ENCODE results near the gene NUDT14. TPM values are rescaled to one million over a fixed set of nuclear protein-coding genes. Genes with fewer than 3 reads are reported as not detected.

NUDT14 gene
- 10 to 100 TPM in 3 of 4 donors, 1 to 10 TPM in 1; 9.7 to 17.6 (median 15.4) TPM for total RNA-seq

DNA sequence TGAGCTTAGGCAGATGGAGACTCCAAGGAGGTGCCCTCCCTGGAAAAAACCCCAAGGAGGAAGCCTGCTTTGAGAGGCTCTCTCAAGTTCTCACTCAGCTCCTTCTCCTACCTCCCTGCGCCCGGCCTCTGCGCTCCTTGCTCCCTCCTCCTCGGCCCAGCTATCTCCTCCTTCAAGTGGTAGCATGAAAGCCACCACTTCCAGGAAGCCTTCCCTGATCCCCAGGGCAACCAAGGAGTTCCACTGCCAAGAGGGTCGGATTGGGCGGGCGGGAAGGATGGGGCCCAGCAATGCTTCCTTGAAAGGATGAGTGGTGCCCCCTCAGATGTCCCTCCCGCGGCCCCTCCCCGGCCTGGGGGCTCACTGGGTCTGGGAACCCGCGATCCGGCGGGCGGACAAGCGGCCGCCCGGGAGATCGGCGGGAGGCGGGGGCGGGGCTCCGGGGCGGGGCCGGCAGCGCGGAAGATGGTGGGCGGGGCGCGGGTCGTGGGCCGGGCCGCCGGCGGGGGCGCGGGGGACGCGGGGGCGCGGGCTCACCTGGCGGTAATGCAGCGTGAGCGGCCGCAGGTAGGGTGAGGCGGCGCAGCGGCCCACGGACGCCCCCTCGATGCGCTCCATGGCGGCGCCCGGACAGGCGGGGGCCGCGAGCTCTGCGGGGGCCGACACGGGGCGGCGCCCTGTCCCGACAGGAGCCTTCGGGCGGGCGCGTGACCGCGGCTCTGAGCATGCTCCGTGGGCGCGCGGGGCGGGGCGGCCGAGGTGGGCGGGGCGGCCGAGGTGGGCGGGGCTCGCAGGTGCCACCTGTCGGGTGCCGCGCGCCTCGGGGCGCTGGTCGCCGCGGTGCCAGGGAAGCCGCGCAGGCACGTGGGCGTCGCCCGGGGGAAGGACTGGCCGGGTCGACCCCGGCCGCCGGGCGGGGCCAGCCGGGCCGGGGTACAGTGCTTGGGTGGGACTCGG, at the start of gene NUDT14:
TSS of gene NUDT14 (minus strand) at position 721 of the 957 bp plus-strand sequence. CDS start at position 618, 103 bp downstream.
- intact Hi-C loops (cut with DNase I): no loop called here
- Histone ChIP-seq H3K9me3 (no peaks in the 10 kb centered on the region), H3K4me3 (peak within 1 kb of the TSS; percentile 41 to 82 (median 58)), H3K27me3 (peaks cover 0 to 60% (median 0%) of the 10 kb centered on the region in 4 donors), H3K36me3 (no peaks in the 10 kb centered on the region), H3K4me1 (peaks cover 26 to 51% (median 29%) of the 10 kb centered on the region in 3 donors), H3K27ac (peak within 1 kb of the TSS; percentile 58 to 86 (median 81))
- DNase-seq: peak; percentile 15
- no CpG with 5 or more reads among the region's 106 CpGs for WGBS, 2 donors
- TF ChIP-seq CTCF (IDR thresholded peaks at IDR 0.05) (no peak), POLR2A (IDR thresholded peaks at IDR 0.05) (peak in 1 of 4 donors; percentile 18)

DNA sequence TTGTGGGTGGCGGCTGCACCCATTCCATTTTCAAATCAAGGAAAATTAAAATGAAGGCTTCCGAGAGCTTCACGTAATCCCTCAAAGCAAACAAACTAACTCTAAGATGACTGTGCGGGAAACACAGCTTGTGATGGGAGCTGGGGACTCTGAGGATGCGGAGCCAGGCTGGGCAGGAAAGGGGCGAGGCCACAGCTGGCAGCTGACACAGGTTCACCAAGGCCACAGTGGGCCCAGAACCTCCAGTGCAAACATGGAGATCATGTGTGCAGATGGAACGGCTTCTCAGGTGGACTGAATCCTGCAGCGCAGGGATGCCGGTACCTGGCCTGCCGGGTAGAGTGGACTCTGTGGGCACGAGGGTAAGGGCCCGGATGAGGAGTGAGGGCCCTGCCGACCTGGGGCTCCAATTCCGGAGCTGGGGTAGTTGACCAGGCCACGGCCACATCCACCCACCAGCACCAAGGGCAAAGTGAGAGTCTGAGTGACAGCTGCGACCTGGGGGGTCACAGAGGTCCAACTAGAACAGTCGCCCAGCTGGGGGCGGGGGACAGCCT, 48.1 kb upstream of the NUDT14 start:
- Histone ChIP-seq H3K4me3 (no peak overlapping the region), H3K4me1 (peaks cover 0 to 16% (median 7%) of the 10 kb centered on the region in 3 donors), H3K9me3 (no peaks in the 10 kb centered on the region), H3K36me3 (peaks cover 0 to 38% (median 16%) of the 10 kb centered on the region in 3 donors), H3K27me3 (no peaks in the 10 kb centered on the region), H3K27ac (no peak overlapping the region)
- TF ChIP-seq CTCF (IDR thresholded peaks at IDR 0.05) (no peak), POLR2A (IDR thresholded peaks at IDR 0.05) (no peak)
- intact Hi-C loops (cut with DNase I): no loop called here
- 93 to 94% methylated on average over 3 to 10 of the region's 18 CpGs for WGBS, 2 donors
- no peak for DNase-seq

GRCh38 chr14:105228562-105228961, 47.5 kb upstream of the NUDT14 start:
- intact Hi-C loops (cut with DNase I): no loop called here
- Histone ChIP-seq H3K27me3 (no peaks in the 10 kb centered on the region), H3K9me3 (no peaks in the 10 kb centered on the region), H3K4me1 (peaks cover 0 to 23% (median 7%) of the 10 kb centered on the region in 3 donors), H3K27ac (no peak overlapping the region), H3K4me3 (no peak overlapping the region), H3K36me3 (peaks cover 0 to 44% (median 16%) of the 10 kb centered on the region in 3 donors)
- no peak for TF ChIP-seq CTCF (IDR thresholded peaks at IDR 0.05)
- no peak for TF ChIP-seq POLR2A (IDR thresholded peaks at IDR 0.05)
- WGBS, 2 donors: 83 to 90% methylated on average over 8 to 10 of the region's 17 CpGs
- DNase-seq: no peak

GRCh38 chr14:105227346-105227745, 46.2 kb upstream of the NUDT14 start:
- DNase-seq: no peak
- Histone ChIP-seq H3K4me3 (no peak overlapping the region), H3K27ac (no peak overlapping the region), H3K36me3 (peaks cover 0 to 56% (median 16%) of the 10 kb centered on the region in 3 donors), H3K4me1 (peaks cover 0 to 31% (median 7%) of the 10 kb centered on the region in 3 donors), H3K27me3 (no peaks in the 10 kb centered on the region), H3K9me3 (no peaks in the 10 kb centered on the region)
- intact Hi-C loops (cut with DNase I): no loop called here
- TF ChIP-seq POLR2A (IDR thresholded peaks at IDR 0.05) (no peak), CTCF (IDR thresholded peaks at IDR 0.05) (no peak)
- 93 to 95% methylated on average over 14 of the region's 14 CpGs for WGBS, 2 donors

DNA sequence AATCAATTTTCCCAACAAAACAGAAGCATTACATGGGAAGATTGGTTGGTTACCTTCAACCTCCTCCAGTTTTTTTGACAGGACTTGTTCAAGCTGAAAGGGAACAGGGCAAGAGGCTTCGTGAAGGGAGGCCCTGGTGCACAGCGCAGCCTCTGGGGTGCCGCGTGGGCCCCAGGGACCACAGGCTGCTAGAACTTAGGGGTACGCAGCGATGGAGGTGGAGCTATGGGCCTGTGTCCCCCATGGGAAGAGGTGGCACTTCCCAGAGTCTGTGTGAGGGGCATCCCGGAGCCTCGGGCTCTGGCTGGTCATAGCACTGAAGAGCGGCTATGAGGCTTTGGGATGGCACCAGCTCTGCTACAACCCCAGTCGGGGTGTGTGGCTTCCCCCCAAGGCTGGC, 45.1 kb upstream of the NUDT14 start:
- Histone ChIP-seq H3K27ac (no peak overlapping the region), H3K9me3 (no peaks in the 10 kb centered on the region), H3K27me3 (no peaks in the 10 kb centered on the region), H3K4me3 (no peak overlapping the region), H3K36me3 (peaks cover 0 to 67% (median 18%) of the 10 kb centered on the region in 3 donors), H3K4me1 (peaks cover 0 to 31% (median 7%) of the 10 kb centered on the region in 3 donors)
- 91 to 100% methylated on average over 6 to 9 of the region's 10 CpGs for WGBS, 2 donors
- intact Hi-C loops (cut with DNase I): no loop called here
- DNase-seq: no peak
- no peak for TF ChIP-seq CTCF (IDR thresholded peaks at IDR 0.05)

All from esophagus squamous epithelium (tissue), 5 donors.